RWPE2 (cell line): ENCODE results near the gene ATP1A2.

ENCODE experiments used
- ATAC-seq: fragments of 200-7000 bp; cut with Tn5 transposase; 3 replicates; pipeline ENCODE4 v1.9.1; 2021; ENCODE audit warnings: low read depth
- DNase-seq: peaks from one replicate; pipeline ENCODE4 v3.0.0-alpha.2; 2020; ENCODE audit warnings: low spot score
- H3K27ac ChIP-seq: fragments of 450-650 bp; 2 replicates; pipeline ENCODE4 v1.5.1; 2017; ENCODE audit warnings: mild to moderate bottlenecking; ENCODE audit not compliant: poor library complexity, severe bottlenecking
- H3K27me3 ChIP-seq: fragments of 250-450 bp; sonication (Bioruptor Pico); 2 replicates; pipeline ENCODE4 v1.5.1; 2021; ENCODE audit warnings: mild to moderate bottlenecking, moderate library complexity; ENCODE audit not compliant: insufficient read depth, poor library complexity, severe bottlenecking
- H3K36me3 ChIP-seq: fragments of 250-450 bp; sonication (Bioruptor Pico); 2 replicates; pipeline ENCODE4 v1.5.1; 2020; ENCODE audit warnings: low read depth, mild to moderate bottlenecking, moderate library complexity
- H3K4me1 ChIP-seq: fragments of 250-450 bp; sonication (Bioruptor Pico); 2 replicates; pipeline ENCODE4 v1.5.1; 2021; ENCODE audit warnings: mild to moderate bottlenecking, moderate library complexity; ENCODE audit not compliant: insufficient read depth, poor library complexity, severe bottlenecking
- H3K4me3 ChIP-seq: fragments of 250-450 bp; sonication (Bioruptor Pico); 2 replicates; pipeline ENCODE4 v1.5.1; 2021; ENCODE audit warnings: mild to moderate bottlenecking, moderate library complexity; ENCODE audit not compliant: severe bottlenecking
- H3K9me3 ChIP-seq: fragments of 250-450 bp; sonication (Bioruptor Pico); 2 replicates; pipeline ENCODE4 v1.5.1; 2021; ENCODE audit warnings: mild to moderate bottlenecking, moderate library complexity; ENCODE audit not compliant: severe bottlenecking
- TF ChIP-seq, protein P1 (sequence below): fragments of 450-650 bp; IDR thresholded peaks from one replicate; pipeline ENCODE4 v1.5.1; 2017; ENCODE audit warnings: mild to moderate bottlenecking, moderate library complexity; ENCODE audit not compliant: poor library complexity, severe bottlenecking

The ATP1A2 gene

DNA sequence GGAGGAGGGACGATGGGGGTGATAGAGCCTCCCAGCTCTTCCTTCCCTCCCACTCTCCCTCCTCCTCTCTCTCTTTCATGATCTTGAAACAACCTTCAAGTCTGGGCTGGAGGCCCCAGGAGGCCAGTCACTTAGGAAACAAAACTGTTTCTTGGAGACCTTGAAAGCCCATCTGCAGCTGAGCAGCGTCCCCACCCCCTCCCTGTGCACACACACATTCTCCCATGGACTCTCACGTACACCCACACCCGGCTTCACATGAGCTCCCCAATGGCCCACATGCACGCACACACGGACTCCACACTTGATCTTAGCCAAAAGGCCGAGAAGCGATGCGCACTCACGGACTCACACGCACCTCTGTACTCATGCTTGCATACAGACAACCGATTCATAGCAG, 3.2 kb upstream of the ATP1A2 start:
- no peaks in the 10 kb centered on the region for H3K4me1 ChIP-seq

DNA sequence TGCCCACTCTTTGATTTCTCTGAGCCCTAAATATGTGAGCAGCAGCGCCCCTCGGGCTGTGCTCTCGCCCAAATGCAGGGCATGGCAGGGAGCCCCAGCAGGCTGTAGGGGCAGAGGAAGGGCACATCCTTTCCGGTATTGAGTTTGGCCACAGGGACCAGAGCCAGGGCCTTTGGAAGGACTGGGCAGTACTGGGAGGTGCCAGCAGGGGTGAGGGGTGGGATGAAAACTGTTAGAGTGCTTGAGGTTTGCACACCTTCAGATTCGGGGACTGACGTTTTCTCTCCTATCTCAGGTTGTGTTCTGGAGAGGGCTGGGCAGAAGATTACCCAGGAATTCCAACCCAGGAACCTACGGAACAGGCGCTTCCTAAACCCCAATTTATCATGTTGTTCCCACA, 2.2 kb upstream of the ATP1A2 start:
- H3K4me1 ChIP-seq = no peaks in the 10 kb centered on the region
- no peak overlapping the region for H3K27ac ChIP-seq
- DNase-seq (no peak), ATAC-seq (no peak)
- no peaks in the 10 kb centered on the region for H3K27me3 ChIP-seq
- H3K9me3 ChIP-seq = no peaks in the 10 kb centered on the region
- no peaks in the 10 kb centered on the region for H3K36me3 ChIP-seq
- H3K4me3 ChIP-seq = no peak overlapping the region
- TF ChIP-seq, protein P1, sequence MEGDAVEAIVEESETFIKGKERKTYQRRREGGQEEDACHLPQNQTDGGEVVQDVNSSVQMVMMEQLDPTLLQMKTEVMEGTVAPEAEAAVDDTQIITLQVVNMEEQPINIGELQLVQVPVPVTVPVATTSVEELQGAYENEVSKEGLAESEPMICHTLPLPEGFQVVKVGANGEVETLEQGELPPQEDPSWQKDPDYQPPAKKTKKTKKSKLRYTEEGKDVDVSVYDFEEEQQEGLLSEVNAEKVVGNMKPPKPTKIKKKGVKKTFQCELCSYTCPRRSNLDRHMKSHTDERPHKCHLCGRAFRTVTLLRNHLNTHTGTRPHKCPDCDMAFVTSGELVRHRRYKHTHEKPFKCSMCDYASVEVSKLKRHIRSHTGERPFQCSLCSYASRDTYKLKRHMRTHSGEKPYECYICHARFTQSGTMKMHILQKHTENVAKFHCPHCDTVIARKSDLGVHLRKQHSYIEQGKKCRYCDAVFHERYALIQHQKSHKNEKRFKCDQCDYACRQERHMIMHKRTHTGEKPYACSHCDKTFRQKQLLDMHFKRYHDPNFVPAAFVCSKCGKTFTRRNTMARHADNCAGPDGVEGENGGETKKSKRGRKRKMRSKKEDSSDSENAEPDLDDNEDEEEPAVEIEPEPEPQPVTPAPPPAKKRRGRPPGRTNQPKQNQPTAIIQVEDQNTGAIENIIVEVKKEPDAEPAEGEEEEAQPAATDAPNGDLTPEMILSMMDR = no peak

More for the DNA sequence above, 3.2 kb upstream of the ATP1A2 start:
- H3K27me3 ChIP-seq = no peaks in the 10 kb centered on the region
- no peaks in the 10 kb centered on the region for H3K9me3 ChIP-seq
- ATAC-seq (no peak), DNase-seq (no peak)
- H3K36me3 ChIP-seq = no peaks in the 10 kb centered on the region
- TF ChIP-seq, protein P1 = no peak
- no peak overlapping the region for H3K27ac ChIP-seq
- H3K4me3 ChIP-seq = no peak overlapping the region

DNA sequence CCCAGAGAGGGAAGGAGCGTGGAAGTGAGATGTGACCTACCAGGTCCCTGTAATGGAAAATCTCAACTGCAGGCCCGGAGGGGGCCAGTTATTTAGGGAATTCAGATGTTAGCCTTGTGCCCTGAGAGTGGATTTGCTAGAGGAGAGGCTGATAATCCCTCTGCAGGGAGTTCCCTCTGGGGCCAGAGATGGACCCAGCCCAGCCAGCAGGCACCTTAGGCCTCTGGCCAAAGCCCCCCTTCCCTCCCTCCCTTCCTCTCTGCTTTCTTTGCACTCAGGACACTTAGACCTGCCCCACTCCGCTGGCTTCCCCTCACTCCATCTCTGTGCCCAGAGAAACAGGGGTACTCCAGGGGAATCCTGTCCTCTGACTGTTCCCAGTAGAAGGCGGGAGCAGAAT, 1.5 kb upstream of the ATP1A2 start:
- TF ChIP-seq, protein P1 = no peak
- no peak for ATAC-seq
- no peaks in the 10 kb centered on the region for H3K36me3 ChIP-seq
- H3K9me3 ChIP-seq = no peaks in the 10 kb centered on the region
- no peaks in the 10 kb centered on the region for H3K4me1 ChIP-seq
- H3K27ac ChIP-seq = no peak overlapping the region
- no peak overlapping the region for H3K4me3 ChIP-seq
- no peak for DNase-seq
- no peaks in the 10 kb centered on the region for H3K27me3 ChIP-seq

DNA sequence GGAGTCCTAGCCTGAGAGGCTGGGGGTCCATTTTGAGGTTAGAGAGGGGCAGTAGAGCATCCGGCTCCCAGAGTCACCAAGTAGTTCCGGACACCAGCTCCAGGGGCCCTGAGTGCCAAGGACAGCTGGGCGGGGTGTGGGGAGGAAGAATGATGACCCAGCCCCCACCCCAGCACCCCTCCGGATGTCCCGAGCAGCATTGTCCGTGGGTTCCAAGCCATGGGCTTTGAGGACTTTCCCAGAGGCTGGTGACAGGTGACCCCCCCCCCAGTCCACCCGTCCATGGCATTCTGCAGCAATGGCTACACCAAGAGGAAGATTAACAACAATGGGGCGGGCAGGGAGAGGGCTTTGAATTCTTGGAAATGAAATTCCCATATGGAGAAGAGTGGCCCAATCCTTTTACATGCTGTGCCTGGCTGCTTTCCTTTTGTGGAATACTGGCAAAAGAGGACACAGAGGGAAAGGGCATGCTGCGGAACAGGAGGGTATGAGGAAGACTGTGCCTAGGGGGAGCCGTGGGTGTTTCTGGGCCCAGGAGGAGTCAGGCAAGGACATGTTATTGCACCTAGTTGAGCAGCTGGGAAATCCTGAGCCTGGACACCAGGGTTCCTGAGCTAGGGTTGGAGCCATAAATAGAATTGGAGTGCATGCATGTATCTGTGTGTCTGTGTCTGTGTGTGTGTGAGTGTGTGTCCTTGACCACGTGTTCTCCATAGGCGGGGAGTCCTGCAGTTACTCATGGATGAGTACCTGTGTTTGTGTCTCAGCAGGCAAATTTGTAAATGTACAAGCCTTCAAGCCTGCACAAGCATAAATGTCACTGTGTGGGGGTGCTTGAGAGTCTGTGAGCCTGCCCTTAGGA, 956 bp downstream of the ATP1A2 start:
- H3K27ac ChIP-seq = no peak overlapping the region
- no peaks in the 10 kb centered on the region for H3K9me3 ChIP-seq
- H3K27me3 ChIP-seq = no peaks in the 10 kb centered on the region
- TF ChIP-seq, protein P1 = no peak
- no peaks in the 10 kb centered on the region for H3K4me1 ChIP-seq
- ATAC-seq (peak; percentile 68), DNase-seq (no peak)
- no peak overlapping the region for H3K4me3 ChIP-seq
- no peaks in the 10 kb centered on the region for H3K36me3 ChIP-seq

DNA sequence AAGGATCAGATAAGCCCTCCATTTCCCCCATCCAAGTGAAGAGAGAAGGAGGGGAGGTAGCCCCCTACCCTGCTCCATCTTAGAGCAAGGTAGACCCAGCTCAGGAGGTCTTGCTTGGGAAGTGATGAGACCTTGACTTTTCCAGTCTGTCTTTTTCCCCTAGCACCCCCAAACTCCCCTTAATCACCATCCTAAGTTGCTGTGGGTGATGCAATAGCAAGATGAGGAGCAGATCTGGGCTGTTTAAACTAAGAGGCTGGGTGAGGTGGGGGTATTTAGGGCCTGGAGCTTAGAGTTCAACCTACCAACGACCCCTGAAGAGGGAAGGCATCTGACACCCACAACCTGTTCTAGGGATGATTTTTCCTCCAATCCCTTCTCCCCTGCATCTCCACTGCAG, 1.7 kb downstream of the ATP1A2 start:
- H3K27me3 ChIP-seq = no peaks in the 10 kb centered on the region
- no peak for ATAC-seq

More for the DNA sequence above, 1.7 kb downstream of the ATP1A2 start:
- H3K4me1 ChIP-seq = no peaks in the 10 kb centered on the region
- no peak overlapping the region for H3K4me3 ChIP-seq
- no peak for DNase-seq
- no peaks in the 10 kb centered on the region for H3K36me3 ChIP-seq
- TF ChIP-seq, protein P1 = no peak
- H3K9me3 ChIP-seq = no peaks in the 10 kb centered on the region
- no peak overlapping the region for H3K27ac ChIP-seq
